ENCODE results near the gene CHST9.

CHST9 gene

GRCh38 chr18:26865557-26865956 lies 319.6 kb downstream of the CHST9 start, which contains the start of gene AQP4:
TSS of gene AQP4 (minus strand) at chr18:26865707. CDS start at chr18:26865689, 18 bp downstream.
- no peak for DNase-seq (ENCODE audit: low read depth in 2 of 2)

GRCh38 chr18:26864658-26865057 lies 320.4 kb downstream of the CHST9 start:
- DNase-seq (ENCODE audit: low read depth in 2 of 2) = no peak

GRCh38 chr18:26863921-26864497 lies 321.1 kb downstream of the CHST9 start:
- no peak for DNase-seq (ENCODE audit: low read depth in 2 of 2)

- no peak for DNase-seq (ENCODE audit: low read depth in 2 of 2)
Measured at GRCh38 chr18:26863122-26863879, 321.8 kb downstream of the CHST9 start.

DNA sequence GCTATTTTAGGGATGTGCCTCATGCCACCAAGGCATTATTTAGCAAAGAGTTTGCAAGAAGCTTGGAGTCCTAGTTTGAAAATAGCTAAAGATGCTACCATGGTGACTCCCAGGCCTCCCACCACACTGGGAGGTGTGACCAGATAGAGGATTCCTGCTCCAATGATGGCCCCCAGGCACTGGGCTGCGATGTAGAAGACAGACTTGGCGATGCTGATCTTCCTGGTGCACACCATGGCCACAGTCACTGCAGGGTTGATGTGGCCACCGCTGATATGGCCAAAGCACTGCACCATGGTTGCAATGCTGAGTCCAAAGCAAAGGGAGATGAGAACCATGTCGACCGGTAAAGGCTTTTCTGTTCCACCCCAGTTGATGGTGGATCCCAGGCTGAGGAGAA lies 323.0 kb downstream of the CHST9 start:
- DNase-seq (ENCODE audit: low read depth in 2 of 2) = no peak

Data from stimulated activated CD8-positive, alpha-beta memory T cell treated with anti-CD3 and anti-CD28 coated beads, Interleukin-2, amount 100 ng/mL, for 48 hours (primary cell).